GM19043 (cell line): Measurements from ENCODE around the gene NRXN3.
"Not testable (repeated sequence)": the region's sequence is repeated elsewhere in the genome, so short reads cannot be mapped to it uniquely, and the experiment has no call there.

Experiments
- ATAC-seq: cut with Tn5 transposase; IDR thresholded peaks from one replicate; pipeline ENCODE4 v1.9.1; 2021; ENCODE audit warnings: low read depth; ENCODE audit not compliant: unreplicated experiment

NRXN3 gene

DNA sequence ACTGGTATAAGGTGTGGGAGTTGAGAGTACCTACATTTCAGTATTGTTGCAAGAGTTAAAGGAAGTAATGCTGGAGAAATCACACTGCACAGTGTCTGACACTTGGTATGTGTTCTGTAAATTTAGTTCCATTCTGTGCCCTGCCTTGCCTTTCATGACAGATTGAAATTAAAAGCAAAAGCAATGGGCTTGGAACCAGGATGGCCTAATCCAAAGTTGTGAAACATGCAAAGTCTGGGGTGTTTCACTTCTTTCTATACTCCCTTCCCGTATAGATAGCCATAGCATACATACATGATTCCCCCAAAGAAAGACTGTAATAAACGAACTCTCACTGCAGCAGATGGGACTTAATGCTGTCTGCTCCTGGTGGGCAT, 281.1 kb downstream of the NRXN3 start:
- ATAC-seq: no peak

DNA sequence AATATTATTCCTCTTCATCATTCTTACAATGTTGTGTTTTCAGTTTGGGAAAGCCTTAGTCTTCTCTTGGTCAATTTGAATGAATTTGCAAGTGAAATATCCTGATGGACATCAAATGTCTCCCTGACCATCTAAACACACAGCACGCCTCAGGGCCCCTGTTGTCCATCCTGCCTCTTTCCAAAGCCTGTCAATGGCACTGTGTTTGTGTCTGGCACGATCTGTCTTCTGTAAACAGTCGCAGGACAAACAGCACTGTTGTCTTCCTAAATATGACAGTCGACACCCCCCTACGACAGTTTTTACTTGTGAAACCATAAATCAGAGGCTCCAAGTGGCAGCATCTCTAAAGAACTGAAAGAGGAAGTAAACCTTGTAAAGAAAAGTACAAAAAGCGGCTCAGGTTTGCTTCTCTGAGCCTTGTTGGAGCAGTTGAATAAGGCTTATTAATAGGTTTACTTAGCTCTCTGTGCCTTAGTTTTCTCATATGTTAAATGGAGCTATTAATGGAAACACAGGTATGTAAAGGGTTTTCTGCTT, 285.8 kb downstream of the NRXN3 start:
- no peak for ATAC-seq

DNA sequence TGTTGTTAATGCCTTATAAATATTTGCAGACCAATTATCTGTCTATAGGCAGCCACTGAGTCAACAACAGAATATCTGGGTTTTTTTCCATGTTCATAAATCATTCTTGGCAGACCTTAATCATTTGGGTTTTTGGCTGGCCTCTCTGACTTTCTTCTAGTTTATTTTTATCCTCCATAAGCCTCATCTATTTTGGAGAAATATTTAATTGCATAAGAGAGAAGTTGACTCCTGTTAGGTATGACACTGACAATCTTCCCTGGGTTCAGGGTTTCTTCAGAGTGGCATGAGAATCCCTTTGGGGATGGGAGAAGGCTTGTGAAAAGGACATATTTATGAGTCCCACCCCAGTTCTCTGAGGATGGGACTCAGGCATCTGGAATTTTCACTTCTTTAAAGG, 299.8 kb downstream of the NRXN3 start:
- no peak for ATAC-seq

DNA sequence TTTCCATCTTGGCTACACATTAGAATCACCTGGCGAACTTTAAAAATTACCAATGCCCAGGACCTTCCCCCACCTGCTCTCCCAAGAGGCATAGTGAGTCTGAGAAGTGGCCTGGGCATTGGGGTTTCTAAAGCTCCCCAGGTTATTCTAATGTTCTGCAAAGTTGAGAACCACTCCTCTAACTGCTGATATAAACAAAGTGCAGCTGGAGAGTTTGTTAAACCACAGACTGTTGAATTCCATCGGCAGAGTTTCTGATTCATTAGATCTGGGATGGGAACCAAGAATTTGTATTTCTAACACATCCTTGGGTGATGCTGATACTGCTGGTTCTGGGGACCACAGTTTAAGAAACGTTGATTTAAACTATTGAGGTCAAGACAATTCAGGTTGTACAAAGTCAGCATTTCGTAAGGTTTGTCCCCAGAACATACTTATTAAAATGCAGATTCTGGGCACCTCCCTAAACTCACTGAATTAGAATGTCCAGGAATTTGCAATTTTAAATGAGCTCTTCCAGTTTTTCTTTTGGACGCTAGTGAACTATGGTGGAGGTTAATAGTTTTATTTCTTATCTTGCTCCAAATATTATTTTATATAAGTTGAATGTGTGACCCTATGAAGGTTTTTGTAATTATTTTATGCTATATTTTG, 309.1 kb downstream of the NRXN3 start:
- ATAC-seq: no peak

DNA sequence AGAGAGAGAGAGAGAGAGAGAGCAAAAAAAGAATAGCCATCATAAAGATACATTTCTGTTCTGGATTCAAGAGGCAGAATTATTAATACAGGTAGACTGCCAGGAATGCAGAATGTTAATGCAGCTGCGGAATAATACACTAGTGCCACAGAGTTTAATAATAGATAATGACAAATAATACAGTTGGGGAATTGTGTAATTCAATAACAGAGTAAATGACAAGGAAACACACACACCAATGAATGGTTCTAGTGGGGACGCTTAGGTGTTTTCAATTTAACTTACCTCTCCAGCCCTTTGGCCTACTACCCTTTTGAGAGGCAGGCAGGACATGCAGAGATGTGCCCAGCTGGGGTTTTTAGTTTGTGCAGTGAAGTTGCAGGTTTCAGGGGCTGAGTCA, 313.9 kb downstream of the NRXN3 start:
- ATAC-seq: no peak

DNA sequence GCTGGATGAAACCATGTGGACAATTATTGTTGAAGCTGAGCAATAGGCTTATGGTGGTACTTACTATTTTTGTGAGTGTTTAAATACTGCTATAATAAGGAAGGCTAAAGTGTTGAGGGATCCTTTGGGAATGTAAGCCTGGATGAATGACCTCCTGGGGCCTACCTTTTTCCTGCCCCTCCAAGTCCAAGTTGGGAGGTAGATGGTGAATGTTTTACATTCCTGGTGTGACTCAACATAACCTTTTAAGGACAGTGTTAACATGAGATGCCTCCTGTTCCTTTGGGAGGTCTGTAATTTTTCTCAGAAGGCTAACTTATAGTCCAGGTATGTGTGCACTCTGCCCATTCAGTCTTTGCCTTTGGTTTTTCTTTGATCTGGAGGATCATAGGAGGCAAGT, 315.9 kb downstream of the NRXN3 start:
- ATAC-seq: no peak

DNA sequence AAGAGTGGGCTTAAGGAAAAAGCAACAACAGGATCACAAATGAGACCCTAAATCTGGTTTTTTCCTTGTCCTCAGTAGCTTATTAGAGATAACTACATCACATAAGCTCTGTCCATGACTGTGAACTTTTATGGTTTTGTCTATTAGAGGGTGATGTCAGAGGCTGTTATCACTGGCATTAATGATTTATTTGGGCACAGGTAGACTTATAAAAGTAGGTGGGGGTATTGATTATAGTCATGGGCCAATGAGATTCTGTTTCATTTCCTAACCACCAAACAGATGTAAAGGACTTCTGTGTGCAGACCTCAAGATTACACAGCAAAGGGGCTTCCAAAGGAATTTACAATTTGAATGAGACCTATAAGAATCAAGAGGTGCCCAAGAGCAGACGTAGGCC, 316.4 kb downstream of the NRXN3 start:
- ATAC-seq: no peak

DNA sequence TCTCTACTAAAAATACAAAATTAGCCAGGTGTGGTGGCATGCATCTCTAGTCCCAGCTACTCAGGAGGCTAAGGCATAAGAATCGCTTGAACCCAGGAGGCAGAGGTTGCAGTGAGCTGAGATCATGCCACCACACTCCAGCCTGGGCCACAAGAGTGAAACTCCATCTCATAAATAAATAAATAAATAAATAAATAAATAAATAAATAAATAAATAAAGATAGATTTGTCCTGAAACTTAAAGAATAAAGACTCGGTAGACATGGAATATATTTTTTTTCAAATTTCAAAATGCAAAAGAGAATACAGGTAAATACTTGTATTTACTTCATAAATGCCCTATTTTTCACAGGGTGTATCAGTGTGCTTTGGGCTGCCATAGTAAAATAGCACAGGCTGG, 317.4 kb downstream of the NRXN3 start:
- not testable (repeated sequence) for ATAC-seq

DNA sequence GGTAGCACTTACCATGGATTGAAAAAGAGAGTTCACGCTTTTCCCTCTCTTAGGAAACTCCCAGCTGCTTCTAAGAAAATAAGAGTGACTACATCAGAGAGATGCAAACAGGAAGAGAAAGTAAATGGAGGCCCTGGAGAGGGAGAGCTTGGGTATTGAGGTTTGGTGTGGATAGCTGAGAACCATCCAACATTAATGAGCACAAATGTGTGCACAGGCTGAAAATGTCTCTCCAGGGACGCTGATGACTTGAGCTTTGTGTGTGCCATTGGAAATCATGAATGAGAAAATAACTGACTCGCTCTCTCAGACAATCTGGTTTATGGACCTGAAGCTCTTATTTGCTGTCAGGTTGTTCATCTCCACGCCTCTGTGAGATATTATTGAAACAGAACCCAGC, 318.8 kb downstream of the NRXN3 start:
- ATAC-seq: no peak

DNA sequence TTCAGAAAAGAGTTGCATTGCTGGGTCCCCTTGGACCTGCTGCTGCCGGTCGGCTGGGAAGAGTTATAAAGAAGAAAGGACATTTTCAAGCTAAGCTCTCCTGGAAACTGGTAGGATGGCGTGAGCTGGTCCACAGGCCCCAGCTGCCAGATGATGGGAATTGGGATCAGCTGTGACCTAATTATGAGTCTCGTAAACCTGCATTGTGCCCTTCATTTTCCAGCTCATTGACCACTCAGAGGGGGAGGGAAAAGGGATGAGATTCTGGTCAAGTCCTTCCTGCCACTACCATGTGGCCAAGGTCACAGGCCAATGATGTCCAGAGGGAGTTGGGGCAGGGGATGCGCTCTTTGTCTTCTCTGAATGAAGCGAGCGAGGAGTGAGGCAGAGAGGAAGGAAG, 320.9 kb downstream of the NRXN3 start:
- no peak for ATAC-seq

DNA sequence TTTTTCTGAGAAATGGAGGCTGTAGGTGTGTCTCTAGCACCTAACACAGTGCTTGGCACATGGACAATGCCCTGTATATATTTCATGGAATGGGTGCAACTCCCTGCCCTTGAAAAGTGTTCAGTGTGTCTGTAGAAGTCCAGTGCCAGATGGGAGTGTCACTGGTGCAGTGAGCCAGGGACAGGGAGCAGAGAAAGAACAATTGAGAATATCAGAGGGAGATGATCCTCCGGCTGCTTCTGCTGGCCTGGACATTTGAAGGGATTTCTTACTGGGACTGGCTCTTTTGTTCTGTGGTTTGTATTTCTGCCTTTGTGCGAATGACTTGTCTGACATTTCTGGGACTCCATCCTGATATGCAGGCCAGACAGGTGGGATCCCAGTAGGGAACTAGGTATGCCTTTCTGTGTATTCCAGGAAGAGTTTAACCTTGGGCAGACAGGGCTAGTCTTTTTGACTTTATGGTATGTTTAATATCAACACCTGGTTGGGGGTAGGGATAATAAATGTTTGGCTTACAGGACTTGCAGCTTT, 328.0 kb downstream of the NRXN3 start:
- no peak for ATAC-seq

DNA sequence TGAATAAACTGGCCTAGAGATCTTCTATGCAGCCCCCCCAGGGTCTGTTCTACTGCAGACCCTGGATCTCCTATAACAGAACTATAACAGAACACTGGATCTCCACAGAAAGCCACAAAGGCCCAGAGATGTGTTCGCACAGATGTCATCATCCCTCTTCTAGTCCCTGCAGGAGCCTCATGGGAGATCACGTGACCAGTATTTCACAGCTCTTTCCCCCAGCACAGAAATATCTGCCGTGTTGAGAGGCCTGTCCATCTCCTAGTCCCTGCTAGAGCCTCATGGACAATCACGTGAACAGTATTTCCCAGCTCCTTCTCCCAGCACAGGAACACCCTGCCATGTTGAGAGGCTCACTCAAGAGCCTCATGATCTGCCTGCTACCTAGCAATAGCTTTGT, 331.7 kb downstream of the NRXN3 start:
- no peak for ATAC-seq

DNA sequence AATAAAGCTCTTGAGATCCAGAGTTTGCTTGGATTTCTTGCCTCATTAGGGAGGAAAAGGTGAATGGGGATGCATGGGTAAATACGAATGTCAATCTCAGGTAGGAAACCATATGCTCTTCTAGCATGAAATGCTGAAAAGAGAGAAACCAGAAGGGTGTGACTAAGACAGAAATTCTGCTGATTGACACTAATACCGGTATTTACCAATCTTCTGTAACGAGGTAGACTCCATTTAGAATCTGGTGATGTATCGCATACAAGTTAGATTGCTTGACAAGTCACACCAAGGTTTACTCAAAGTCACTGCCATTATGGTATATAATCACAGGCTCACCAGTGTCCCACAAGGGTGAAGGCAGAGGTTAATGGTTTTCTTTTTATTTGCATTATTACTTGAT, 337.9 kb downstream of the NRXN3 start:
- ATAC-seq: no peak

DNA sequence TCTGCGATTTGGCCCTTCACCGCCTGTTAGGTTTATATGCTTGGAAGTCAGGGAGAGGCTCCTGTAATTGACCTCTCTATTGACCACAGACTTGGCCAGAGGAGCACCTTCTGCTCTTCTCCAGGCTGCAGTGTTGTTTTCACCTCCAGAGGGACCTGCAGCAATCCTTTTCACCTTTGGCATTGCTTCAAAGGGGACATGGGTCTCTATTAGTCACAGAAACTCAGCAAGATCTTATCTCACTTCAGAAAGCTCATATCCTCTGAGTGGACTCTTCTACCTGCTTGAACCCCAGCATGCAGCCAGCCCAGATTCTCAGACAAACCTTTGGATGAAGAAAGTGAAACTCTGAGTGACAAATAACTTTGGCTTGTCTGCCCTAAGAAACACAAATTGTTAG, 339.3 kb downstream of the NRXN3 start:
- ATAC-seq: no peak

DNA sequence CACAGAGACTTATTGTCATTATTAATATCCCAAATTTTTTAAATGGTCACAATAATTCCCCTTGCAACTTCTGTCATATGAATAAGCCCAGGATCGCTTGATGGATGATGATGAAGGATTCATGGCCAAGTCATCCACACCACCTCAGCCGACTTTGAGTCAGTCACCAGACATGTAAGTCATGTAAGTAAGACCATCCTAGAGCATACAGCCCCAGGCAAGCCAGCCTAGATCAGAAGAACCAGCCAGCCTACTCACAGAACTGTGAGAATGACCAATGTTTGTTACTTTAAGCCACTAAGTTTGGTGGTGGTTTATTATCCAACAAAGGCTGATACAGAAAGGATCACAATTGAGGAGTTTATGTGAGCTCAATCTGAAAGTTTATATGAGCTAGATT, 341.8 kb downstream of the NRXN3 start:
- ATAC-seq: no peak

DNA sequence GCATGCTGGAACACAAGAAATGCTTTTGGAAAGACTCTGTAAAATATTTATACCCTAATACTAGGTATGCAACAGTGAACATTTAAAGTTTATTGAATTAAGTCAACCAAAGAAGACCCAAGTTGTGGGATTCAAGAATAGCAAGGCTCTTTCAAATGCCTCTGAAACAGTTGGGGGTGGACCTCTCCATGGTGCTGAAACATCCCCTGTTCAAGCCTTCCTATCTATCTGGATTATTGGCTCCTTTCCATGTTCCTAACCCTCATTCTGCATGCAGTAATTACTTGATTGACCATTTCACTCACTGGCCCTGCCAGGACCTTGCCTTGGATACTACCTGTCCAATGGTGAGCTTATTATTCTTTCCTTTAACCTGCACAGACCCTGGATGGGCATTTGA, 349.7 kb downstream of the NRXN3 start:
- ATAC-seq: no peak

DNA sequence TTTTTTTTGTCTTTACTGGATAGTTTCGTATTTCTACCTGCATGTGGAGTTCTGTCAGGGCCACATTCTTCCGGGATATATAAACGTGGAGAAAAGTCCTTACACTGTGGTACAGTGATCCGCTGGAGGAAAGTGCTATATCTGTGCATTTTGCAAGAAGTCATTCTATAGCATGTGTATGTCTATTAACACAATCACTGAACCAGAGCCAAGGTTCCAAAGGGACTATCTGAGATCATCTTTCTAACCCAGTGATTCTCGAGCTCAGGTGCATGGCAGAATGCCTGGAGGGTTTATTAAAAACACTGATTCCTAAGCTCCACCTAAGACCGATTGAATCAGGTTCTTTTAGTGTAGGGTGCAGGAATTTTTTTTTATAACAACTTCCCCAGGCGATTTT, 354.0 kb downstream of the NRXN3 start:
- ATAC-seq: no peak

DNA sequence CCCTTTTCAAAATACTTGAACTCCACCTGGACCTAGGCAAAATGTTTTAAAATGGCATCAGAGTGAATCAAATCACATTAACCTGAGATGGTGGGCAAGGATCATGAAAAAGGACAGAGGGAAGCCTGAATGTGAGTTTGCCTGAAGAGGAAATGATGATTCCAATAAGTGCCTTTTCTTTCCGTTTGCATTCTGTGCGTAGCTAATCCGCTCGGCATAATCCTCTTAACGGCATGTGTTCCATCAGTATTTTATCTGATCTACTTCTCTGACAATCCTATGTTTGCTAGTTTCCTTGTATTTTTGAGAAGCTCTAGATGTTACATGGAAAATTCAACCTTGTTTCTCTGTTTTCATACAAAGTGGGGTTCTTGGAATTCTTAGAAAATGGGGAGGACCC, 354.6 kb downstream of the NRXN3 start:
- no peak for ATAC-seq

DNA sequence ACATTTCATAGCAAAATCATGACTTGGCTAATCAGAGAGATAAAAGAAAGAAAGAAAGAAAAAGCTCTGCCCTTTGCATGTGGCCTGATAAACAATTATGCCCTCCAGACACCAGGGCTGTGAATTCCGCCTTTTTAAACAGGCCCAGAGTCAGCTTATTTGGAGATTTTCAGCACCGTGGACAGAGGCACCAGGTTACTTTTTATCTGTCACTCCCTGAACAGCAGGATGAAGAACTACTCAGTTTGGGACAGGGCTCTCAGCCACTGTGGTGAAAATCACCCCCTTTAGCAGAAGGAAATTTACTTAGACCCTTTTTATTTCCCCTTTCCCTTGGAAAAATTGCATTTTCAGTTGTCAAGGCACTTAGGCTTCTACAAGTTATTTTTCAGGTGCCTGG, 359.9 kb downstream of the NRXN3 start:
- no peak for ATAC-seq

DNA sequence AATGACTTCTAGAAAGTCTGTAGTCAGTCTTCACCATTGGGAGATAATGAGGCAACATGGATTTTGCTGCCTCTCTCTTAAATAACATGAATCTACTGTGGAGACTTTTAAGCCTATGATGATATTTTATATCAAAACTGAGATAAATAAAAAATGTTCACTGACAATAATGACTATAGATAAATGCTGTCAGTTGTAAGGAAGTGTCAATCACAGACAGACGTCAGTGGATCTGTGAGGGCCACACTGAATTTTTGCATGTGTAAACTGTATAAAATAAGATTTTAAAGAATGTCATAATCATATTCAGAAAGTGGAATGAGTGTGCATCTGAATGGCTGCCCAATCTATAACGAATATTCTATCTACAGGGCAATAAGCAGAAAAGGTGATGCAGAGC, 364.0 kb downstream of the NRXN3 start:
- no peak for ATAC-seq

DNA sequence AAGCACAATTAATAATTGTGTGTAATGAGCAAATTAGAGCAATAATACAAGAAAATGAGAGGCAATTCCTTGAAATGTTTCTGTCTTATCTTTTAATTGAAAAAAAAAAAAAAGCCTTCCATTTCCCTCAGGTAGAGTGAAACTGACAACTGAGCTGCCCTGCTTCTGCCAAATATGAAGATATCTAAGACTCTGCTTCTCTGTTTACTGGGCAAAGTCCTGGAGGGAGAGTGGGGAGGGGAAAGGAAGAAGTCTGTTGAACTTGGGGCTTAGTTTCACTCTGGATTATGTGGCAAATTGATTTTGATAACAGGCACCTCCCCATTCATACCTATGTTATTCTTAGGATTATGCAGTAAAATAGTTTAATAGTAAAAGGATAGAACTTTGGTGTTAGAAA, 364.9 kb downstream of the NRXN3 start:
- ATAC-seq: no peak

DNA sequence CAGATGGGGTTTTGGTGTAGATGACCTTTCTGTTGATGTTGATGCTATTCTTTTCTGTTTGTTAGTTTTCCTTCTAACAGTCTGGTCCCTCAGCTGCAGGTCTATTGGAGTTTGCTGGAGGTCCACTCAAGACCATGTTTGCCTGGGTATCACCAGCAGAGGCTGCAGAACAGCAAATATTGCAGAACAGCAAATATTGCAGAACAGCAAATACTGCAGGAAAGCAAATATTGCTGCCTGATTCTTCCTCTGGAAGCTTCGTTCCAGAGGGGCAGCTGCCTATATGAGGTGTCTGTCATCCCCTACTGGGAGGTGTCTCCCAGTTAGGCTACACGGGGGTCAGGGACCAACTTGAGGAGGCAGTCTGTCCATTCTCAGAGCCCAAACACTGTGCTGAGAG, 371.6 kb downstream of the NRXN3 start:
- ATAC-seq: not testable (repeated sequence)

DNA sequence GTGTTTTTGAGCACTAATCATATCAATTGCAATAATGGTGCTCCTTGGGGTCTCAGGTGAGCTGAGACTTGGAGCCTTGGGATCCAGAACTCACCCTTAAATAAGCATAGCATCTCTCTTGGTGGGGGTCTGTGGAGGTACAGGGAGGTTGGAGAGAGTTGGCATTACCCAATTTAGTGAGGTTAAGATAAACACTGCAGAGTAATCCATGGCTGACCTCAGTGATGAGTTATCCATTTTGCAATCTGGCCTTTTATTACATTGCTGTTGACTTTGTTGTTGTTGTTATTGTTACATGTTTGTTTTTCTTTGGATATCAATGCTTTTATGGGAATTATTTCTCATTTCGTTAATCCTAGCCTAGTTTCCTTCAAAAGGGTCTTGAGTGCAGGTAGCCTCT, 373.3 kb downstream of the NRXN3 start:
- ATAC-seq: no peak
